GM20000 (cell line): ENCODE data around the gene WWC2.

Experiments
- DNase-seq: peaks from one replicate; pipeline ENCODE4 v3.0.0; 2012; ENCODE audit warnings: low spot score
- TF ChIP-seq, protein P1 (sequence below): IDR thresholded peaks from 2 replicates; pipeline ENCODE4 v1.5.1; 2012; ENCODE audit warnings: mild to moderate bottlenecking, control low read depth; ENCODE audit errors: extremely low read depth, missing control alignments

WWC2 gene

DNA sequence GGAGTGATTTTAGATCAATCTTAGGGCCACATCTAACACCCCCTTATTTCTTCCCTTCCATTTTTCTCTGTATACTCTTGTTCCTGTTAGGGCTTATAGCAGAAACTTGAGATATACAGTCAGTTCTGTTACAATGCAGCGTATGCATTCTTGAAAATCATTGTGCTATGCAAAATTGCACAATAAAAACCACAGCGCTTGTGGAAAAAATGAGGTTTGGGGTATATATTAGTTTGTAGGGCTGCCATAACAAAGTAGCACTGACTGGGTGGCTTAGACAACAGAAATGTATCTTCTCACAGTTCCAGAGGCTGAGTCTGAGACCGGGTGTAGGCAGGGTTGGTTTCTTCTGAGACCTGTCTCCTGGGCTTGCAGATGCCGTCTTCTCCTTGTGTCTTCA is 59.0 kb downstream of the WWC2 start:
- TF ChIP-seq, protein P1, sequence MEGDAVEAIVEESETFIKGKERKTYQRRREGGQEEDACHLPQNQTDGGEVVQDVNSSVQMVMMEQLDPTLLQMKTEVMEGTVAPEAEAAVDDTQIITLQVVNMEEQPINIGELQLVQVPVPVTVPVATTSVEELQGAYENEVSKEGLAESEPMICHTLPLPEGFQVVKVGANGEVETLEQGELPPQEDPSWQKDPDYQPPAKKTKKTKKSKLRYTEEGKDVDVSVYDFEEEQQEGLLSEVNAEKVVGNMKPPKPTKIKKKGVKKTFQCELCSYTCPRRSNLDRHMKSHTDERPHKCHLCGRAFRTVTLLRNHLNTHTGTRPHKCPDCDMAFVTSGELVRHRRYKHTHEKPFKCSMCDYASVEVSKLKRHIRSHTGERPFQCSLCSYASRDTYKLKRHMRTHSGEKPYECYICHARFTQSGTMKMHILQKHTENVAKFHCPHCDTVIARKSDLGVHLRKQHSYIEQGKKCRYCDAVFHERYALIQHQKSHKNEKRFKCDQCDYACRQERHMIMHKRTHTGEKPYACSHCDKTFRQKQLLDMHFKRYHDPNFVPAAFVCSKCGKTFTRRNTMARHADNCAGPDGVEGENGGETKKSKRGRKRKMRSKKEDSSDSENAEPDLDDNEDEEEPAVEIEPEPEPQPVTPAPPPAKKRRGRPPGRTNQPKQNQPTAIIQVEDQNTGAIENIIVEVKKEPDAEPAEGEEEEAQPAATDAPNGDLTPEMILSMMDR = no peak
- no peak for DNase-seq

DNA sequence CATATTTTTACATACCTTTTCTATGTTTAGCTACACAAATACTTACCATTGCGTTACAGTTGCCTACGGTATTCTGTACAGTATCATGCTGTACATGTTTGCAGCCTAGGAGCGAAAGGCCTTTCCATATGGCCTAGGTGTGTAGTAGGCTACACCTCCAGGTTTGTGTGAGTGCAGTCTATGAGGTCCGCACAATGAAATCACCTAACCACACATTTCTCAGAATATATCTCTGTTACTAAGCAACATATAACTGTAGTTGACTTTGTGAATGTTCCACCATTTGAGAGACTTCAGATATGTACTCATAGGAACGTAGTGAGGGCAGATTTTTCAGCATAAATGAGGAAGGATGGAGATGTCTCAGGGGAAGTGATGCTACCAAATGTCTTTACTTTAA is 62.6 kb downstream of the WWC2 start:
- no peak for DNase-seq

DNA sequence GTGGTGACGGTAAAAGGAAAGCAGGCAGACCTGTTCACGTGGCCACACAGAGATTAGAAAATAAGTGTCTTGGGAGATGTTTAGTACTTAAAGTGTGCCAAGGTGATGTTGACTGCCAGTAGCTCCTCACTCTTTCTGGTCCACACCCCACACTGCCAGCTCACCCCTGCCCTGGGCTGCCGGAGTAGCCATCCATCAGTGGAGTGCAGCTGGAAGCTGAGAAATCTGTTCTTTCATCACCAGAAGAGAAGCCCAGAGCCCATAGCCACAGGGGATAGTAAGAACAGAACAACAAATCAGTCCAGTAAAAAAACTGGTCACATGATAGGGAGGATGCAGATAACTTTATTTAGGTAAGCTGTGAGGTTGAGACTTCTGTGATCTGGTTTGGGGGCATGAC is 64.1 kb downstream of the WWC2 start:
- TF ChIP-seq, protein P1 = no peak
- no peak for DNase-seq

More for the DNA sequence above, 62.6 kb downstream of the WWC2 start:
- TF ChIP-seq, protein P1 = no peak

DNA sequence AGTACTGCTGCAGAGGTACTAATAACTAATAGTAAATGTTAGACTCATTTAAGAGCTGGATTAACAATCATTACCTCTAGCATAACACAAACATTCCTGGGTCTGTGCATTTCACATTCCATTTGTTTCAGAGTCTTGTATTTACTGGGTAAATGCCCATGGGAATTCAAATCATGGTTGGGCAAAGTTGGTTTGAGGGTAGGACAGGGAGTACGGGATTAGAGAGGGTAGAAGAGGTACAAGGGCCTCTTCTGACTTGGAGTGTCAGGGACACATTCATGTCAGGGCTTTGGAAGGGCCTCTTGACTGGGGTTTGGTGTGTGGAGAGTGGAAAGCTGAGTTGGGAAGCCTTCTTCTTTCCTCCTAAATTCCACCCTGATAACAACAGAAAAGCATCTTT is 65.9 kb downstream of the WWC2 start:
- DNase-seq = no peak
- TF ChIP-seq, protein P1 = no peak

DNA sequence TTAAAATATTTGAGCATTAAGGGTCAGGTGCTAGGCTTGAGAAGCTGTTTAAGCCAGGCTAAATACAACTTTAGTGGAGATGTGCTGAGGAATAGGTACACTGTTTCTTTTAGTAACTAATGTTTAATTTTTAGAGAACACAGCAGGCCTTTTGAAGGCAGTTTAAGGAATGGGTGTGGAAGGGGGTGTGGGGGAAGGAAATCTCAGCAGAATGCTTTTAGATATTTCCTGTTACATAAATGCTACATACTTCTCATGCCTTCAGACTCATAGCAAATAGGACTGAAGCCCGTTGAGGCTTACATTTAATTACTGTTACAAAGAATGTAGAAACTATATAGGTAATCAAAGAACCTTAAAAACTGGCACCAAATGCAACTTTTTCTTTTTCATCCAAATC is 66.3 kb downstream of the WWC2 start:
- DNase-seq = no peak
- TF ChIP-seq, protein P1 = no peak

GRCh38 chr4:183170894-183171293 is 71.8 kb downstream of the WWC2 start:
- DNase-seq = no peak

GRCh38 chr4:183171484-183172267 is 72.6 kb downstream of the WWC2 start:
- TF ChIP-seq, protein P1 = no peak
- no peak for DNase-seq

More at GRCh38 chr4:183170894-183171293, 71.8 kb downstream of the WWC2 start:
- TF ChIP-seq, protein P1 = no peak
